Endothelial cell of umbilical vein (primary cell): ENCODE results near the gene CRY2. TPM values are rescaled to one million over a fixed set of nuclear protein-coding genes. Genes with fewer than 3 reads are reported as not detected.

Experiments used
- BruUV-seq: library from RNA; stranded (reverse); fragments of 400-500 nt; replicated peaks from 2 replicates; lab custom pipeline; 2021; lab: Mats Ljungman, UMichigan
- CTCF ChIA-PET: fragments of 300-600, 350-600 bp; sonication (Branson Sonifier 250); formaldehyde crosslinking; loops from one replicate; lab custom pipeline; 2021; ENCODE audit warnings: antibody characterized with exemption, inconsistent platforms; lab: Charles Lee
- POLR2A ChIA-PET: fragments of 300-600, 350-600 bp; sonication (Branson Sonifier 250); formaldehyde crosslinking; loops from one replicate; lab custom pipeline; 2021; ENCODE audit warnings: antibody characterized with exemption, inconsistent platforms; lab: Charles Lee
- DNase-seq: peaks from one replicate; pipeline ENCODE4 v3.0.0-alpha.2; 2011; ENCODE audit warnings: low read depth, low spot score
- FAIRE-seq: peaks from 2 replicates; lab custom pipeline; 2011; peaks lifted over from hg19 to GRCh38; lab: Jason Lieb, UNC
- H2AFZ ChIP-seq: 2 replicates; pipeline ENCODE4 v1.6.0; 2012; ENCODE audit warnings: low read depth, low read length, control low read depth, inconsistent platforms
- H3K27ac ChIP-seq: 2 replicates; pipeline ENCODE4 v1.5.1; 2011; ENCODE audit warnings: low read depth, mild to moderate bottlenecking, control low read depth, low read length, moderate library complexity; ENCODE audit not compliant: insufficient read depth
- H3K27me3 ChIP-seq, 2 experiments: 2 replicates each; pipeline versions ENCODE4 v1.6.0 to v1.6.1; 2011; ENCODE audit warnings: low read length in 2 of 2, mixed read lengths in 1 of 2; ENCODE audit not compliant: control insufficient read depth in 2 of 2, insufficient read depth in 2 of 2
- H3K36me3 ChIP-seq, 2 experiments: 2 replicates in 1 of 2; 3 replicates in 1 of 2; pipeline ENCODE4 v1.5.1; 2011; ENCODE audit warnings: low read length in 2 of 2, mild to moderate bottlenecking in 1 of 2, moderate library complexity in 1 of 2; ENCODE audit not compliant: control insufficient read depth in 2 of 2, insufficient read depth in 2 of 2; ENCODE audit errors: extremely low read depth in 1 of 2
- H3K4me1 ChIP-seq: 3 replicates; pipeline ENCODE4 v1.5.1; 2011; ENCODE audit warnings: mild to moderate bottlenecking, low read length; ENCODE audit not compliant: control insufficient read depth, insufficient read depth; ENCODE audit errors: extremely low read depth
- H3K4me2 ChIP-seq: 2 replicates; pipeline ENCODE4 v1.6.1; 2011; ENCODE audit warnings: low read length, control low read depth, mixed read lengths; ENCODE audit not compliant: insufficient read depth
- H3K4me3 ChIP-seq, 3 experiments: fragments of 200-600 bp in 1 of 3; sonication (generic), shearing (Covaris generic) in 1 of 3; replicated peaks in 1 of 3; 2 replicates each; pipeline ENCODE4 v1.5.1; 2011 to 2016; ENCODE audit warnings: control low read depth in 3 of 3, low read length in 3 of 3, mild to moderate bottlenecking in 2 of 3, inconsistent platforms in 1 of 3, low read depth in 1 of 3, moderate library complexity in 1 of 3; ENCODE audit not compliant: insufficient read depth in 1 of 3
- H3K79me2 ChIP-seq: 2 replicates; pipeline ENCODE4 v1.6.0; 2012; ENCODE audit warnings: low read length, inconsistent platforms; ENCODE audit not compliant: control insufficient read depth, insufficient read depth
- H3K9ac ChIP-seq: replicated peaks from 2 replicates; pipeline ENCODE3; 2011; ENCODE audit warnings: low read length, control low read depth; ENCODE audit not compliant: insufficient read depth; ENCODE audit errors: extremely low read depth
- H3K9me1 ChIP-seq: replicated peaks from 3 replicates; pipeline ENCODE4 v1.6.0; 2011; ENCODE audit warnings: mild to moderate bottlenecking, low read length; ENCODE audit not compliant: control insufficient read depth, insufficient read depth; ENCODE audit errors: extremely low read depth
- H3K9me3 ChIP-seq: replicated peaks from 2 replicates; pipeline ENCODE4 v1.5.1; 2012; ENCODE audit warnings: low read length, inconsistent platforms; ENCODE audit not compliant: control insufficient read depth, insufficient read depth
- H4K20me1 ChIP-seq: replicated peaks from 2 replicates; pipeline ENCODE3; 2011; ENCODE audit warnings: mild to moderate bottlenecking, low read length; ENCODE audit not compliant: control insufficient read depth, insufficient read depth; ENCODE audit errors: extremely low read depth
- EZH2 ChIP-seq: IDR thresholded peaks from 2 replicates; pipeline ENCODE4 v1.6.1; 2012; ENCODE audit warnings: borderline replicate concordance, low read depth, mild to moderate bottlenecking, moderate library complexity, low read length, inconsistent platforms; ENCODE audit not compliant: severe bottlenecking
- FOS ChIP-seq: IDR thresholded peaks from 2 replicates; pipeline ENCODE4 v1.6.1; 2011; ENCODE audit warnings: mild to moderate bottlenecking, low read length, moderate library complexity, borderline replicate concordance; ENCODE audit not compliant: insufficient read depth
- GATA2 ChIP-seq: IDR thresholded peaks from 2 replicates; pipeline ENCODE4 v1.7.0; 2011; ENCODE audit warnings: low read depth, mild to moderate bottlenecking, moderate library complexity, mixed read lengths, low read length; ENCODE audit not compliant: insufficient read length, insufficient read depth
- JUN ChIP-seq: IDR thresholded peaks from 2 replicates; pipeline ENCODE4 v1.6.1; 2011; ENCODE audit warnings: borderline replicate concordance, low read depth; ENCODE audit not compliant: insufficient read length, insufficient read depth
- MYC ChIP-seq: IDR thresholded peaks from one replicate; pipeline ENCODE4 v1.6.1; 2011; ENCODE audit warnings: mild to moderate bottlenecking, low read depth, low read length
- POLR2A ChIP-seq: IDR thresholded peaks from 2 replicates; pipeline ENCODE4 v1.6.1; 2012; ENCODE audit warnings: low read depth, mild to moderate bottlenecking, control low read depth, low read length
- POLR2AphosphoS5 ChIP-seq: IDR thresholded peaks from 2 replicates; pipeline ENCODE4 v1.6.1; 2012; ENCODE audit warnings: low read depth, mild to moderate bottlenecking, control low read depth, low read length, moderate library complexity; ENCODE audit not compliant: insufficient read depth
- dilution Hi-C: fragments of 300-500 bp; cut with MboI; formaldehyde crosslinking; loops from one replicate; pipeline ENCODE4 v1.15.0; 2019; ENCODE audit warnings: low sequenced_read_pairs; ENCODE audit not compliant: extremely low pct_ligation_motif_present
- intact Hi-C: fragments of 100-400 bp; cut with micrococcal nuclease; formaldehyde crosslinking; loops from one replicate; pipeline ENCODE4 v1.10.0; 2022
- polyA plus RNA-seq, 4 experiments: library from polyadenylated mRNA; depleted of rRNA in 3 of 4; stranded (reverse) in 3 of 4; unstranded in 1 of 4; fragments of >200 nt; gene quantifications; 2 replicates each; pipeline versions ENCODE4 v1.2.1 to v1.2.3, GENCODE V29; 2011 to 2012; ENCODE audit warnings: missing spikeins in 1 of 4
- total RNA-seq: library from RNA; stranded (reverse); gene quantifications from 2 replicates; pipeline ENCODE4 v1.2.3, GENCODE V29; 2021
- TF ChIP-seq, protein P1 (sequence below): IDR thresholded peaks from 2 replicates; pipeline ENCODE4 v1.6.1; 2011; ENCODE audit not compliant: insufficient read depth, insufficient read length
- TF ChIP-seq, protein P2 (sequence below), 2 donors: IDR thresholded peaks; 1 replicate in 1 of 2; 2 replicates in 1 of 2; pipeline ENCODE4 v1.5.1; 2011; ENCODE audit warnings: low read length in 2 of 2, mild to moderate bottlenecking in 2 of 2, moderate library complexity in 2 of 2, control low read depth in 1 of 2, inconsistent platforms in 1 of 2, low read depth in 1 of 2; ENCODE audit not compliant: insufficient read depth in 1 of 2; ENCODE audit errors: extremely low read depth in 1 of 2

CRY2 gene
- total and polyA plus RNA-seq, 2 donors (not counting 3 experiments of a cell fraction or from before 2014, with no cell fraction given) = 7.7 to 11.7 TPM

DNA sequence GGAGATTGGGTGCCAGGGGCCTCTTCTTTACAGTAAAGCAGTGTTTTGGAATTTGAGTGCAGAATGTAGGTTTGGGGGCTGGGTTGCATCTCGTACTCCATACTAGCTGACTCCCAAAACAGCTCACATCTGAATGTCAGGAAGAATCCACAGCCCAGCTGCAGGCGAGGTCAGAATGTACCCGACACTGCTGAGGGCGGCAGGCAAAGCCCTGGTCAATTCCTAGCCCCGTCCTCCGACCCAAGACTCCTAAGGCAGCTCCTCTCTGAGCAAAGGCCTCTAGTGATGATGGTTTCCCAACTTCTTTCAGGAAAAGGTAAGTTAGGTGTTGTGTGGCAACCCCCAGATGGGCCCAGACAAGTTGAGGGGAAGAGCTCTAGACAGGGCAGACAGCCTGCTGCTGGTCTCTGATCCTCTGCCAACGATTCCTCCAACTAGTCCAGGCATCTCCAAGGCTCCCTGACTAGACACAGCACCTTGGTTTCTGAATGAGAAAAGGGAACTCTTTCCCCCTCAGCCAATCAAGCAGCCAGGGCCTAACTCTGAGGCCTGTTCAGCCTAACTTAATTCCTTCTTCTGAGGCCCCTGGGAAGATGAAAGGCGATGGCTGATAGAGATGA is 83.8 kb downstream of the CRY2 start:
- TF ChIP-seq, protein P1, sequence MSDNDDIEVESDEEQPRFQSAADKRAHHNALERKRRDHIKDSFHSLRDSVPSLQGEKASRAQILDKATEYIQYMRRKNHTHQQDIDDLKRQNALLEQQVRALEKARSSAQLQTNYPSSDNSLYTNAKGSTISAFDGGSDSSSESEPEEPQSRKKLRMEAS = no peak
- TF ChIP-seq POLR2AphosphoS5 (no peak), EZH2 (no peak), JUN (no peak), FOS (no peak), GATA2 (no peak), POLR2A (no peak), MYC (no peak)
- TF ChIP-seq, protein P2, sequence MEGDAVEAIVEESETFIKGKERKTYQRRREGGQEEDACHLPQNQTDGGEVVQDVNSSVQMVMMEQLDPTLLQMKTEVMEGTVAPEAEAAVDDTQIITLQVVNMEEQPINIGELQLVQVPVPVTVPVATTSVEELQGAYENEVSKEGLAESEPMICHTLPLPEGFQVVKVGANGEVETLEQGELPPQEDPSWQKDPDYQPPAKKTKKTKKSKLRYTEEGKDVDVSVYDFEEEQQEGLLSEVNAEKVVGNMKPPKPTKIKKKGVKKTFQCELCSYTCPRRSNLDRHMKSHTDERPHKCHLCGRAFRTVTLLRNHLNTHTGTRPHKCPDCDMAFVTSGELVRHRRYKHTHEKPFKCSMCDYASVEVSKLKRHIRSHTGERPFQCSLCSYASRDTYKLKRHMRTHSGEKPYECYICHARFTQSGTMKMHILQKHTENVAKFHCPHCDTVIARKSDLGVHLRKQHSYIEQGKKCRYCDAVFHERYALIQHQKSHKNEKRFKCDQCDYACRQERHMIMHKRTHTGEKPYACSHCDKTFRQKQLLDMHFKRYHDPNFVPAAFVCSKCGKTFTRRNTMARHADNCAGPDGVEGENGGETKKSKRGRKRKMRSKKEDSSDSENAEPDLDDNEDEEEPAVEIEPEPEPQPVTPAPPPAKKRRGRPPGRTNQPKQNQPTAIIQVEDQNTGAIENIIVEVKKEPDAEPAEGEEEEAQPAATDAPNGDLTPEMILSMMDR (IDR thresholded peaks at IDR 0.05; ENCODE audit: extremely low read depth in 1 of 2, insufficient read depth in 1 of 2, low read depth in 1 of 2, low read length in 2 of 2) = no peak
- intact Hi-C loops (no loop called here), dilution Hi-C loops (no loop called here)
- no peaks in the 10 kb centered on the region for H4K20me1 ChIP-seq
- H3K27me3 ChIP-seq = no peaks in the 10 kb centered on the region
- H3K79me2 ChIP-seq = no peaks in the 10 kb centered on the region
- no peak overlapping the region for H3K9ac ChIP-seq
- H3K27ac ChIP-seq = no peak overlapping the region
- H3K4me2 ChIP-seq = no peak overlapping the region
- H3K4me3 ChIP-seq = no peak overlapping the region
- no peaks in the 10 kb centered on the region for H3K9me3 ChIP-seq
- no peaks in the 10 kb centered on the region for H3K9me1 ChIP-seq
- no peaks in the 10 kb centered on the region for H3K4me1 ChIP-seq
- peaks cover 0 to 31% of the 10 kb centered on the region in 2 experiments for H3K36me3 ChIP-seq
- DNase-seq = no peak
- H2AFZ ChIP-seq = no peak overlapping the region
- ChIA-PET POLR2A (no interaction called here), CTCF (interaction anchor here (0.9 to 1.6 kb wide), 2 partner anchors 9 to 34 kb away, joined by 4 to 5 read pairs; no protein-coding TSS in a partner anchor)
- FAIRE-seq = no peak
- BruUV-seq = no TSS peak
